GM19240 (cell line): Measurements from ENCODE around the gene UBR4.
"Not testable (repeated sequence)": the region's sequence is repeated elsewhere in the genome, so short reads cannot be mapped to it uniquely, and the experiment has no call there.

Experiments
- DNase-seq: peaks from one replicate; pipeline ENCODE4 v3.0.0; 2011; ENCODE audit warnings: low spot score; ENCODE audit not compliant: insufficient read length

The UBR4 gene

GRCh38 chr1:19209990-19210771, at the start of gene UBR4:
UBR4 (minus strand) TSS chr1:19210266; CDS start chr1:19210248, 18 bp downstream.
- DNase-seq, result peak; percentile 81

- no peak for DNase-seq
Measured at GRCh38 chr1:19258353-19258752, 48.3 kb upstream of the UBR4 start.

GRCh38 chr1:19257178-19257914, 47.3 kb upstream of the UBR4 start:
- no peak for DNase-seq

- not testable (repeated sequence) for DNase-seq
Measured at GRCh38 chr1:19256301-19256700, 46.2 kb upstream of the UBR4 start.

GRCh38 chr1:19255288-19255687, 45.2 kb upstream of the UBR4 start:
- no peak for DNase-seq

GRCh38 chr1:19254416-19254815, 44.4 kb upstream of the UBR4 start:
- no peak for DNase-seq

- peak; percentile 93 for DNase-seq
Measured at GRCh38 chr1:19251305-19252196, 41.5 kb upstream of the UBR4 start, which contains the start of the genes EMC1 and MRTO4. EMC1 (minus strand) TSS chr1:19251524; CDS start chr1:19251509, 15 bp downstream. MRTO4 (plus strand) TSS chr1:19251805; CDS start chr1:19251836, 31 bp downstream.

- DNase-seq, result no peak
Measured at GRCh38 chr1:19250629-19251304, 40.7 kb upstream of the UBR4 start.

- DNase-seq, result peak; percentile 63
Measured at GRCh38 chr1:19240673-19241538, 30.8 kb upstream of the UBR4 start.

GRCh38 chr1:19239876-19240275, 29.8 kb upstream of the UBR4 start:
- no peak for DNase-seq

GRCh38 chr1:19234224-19234623, 24.2 kb upstream of the UBR4 start:
- no peak for DNase-seq

GRCh38 chr1:19232524-19232846, 22.4 kb upstream of the UBR4 start:
- DNase-seq, result no peak

GRCh38 chr1:19231736-19232523, 21.9 kb upstream of the UBR4 start:
- DNase-seq, result not testable (repeated sequence)

GRCh38 chr1:19229828-19230325, 19.8 kb upstream of the UBR4 start:
- no peak for DNase-seq

GRCh38 chr1:19229229-19229628, 19.2 kb upstream of the UBR4 start:
- no peak for DNase-seq

- DNase-seq, result no peak
Measured at GRCh38 chr1:19222979-19223824, 13.1 kb upstream of the UBR4 start.

GRCh38 chr1:19222573-19222972, 12.5 kb upstream of the UBR4 start:
- no peak for DNase-seq

- no peak for DNase-seq
Measured at GRCh38 chr1:19220991-19221390, 10.9 kb upstream of the UBR4 start.
